HG02759 (cell line): ENCODE measurements around the gene SH3PXD2B.
"Not testable (repeated sequence)": the region's sequence is repeated elsewhere in the genome, so short reads cannot be mapped to it uniquely, and the experiment has no call there.

Experiments
- ATAC-seq: cut with Tn5 transposase; IDR thresholded peaks from one replicate; pipeline ENCODE4 v1.9.1; 2021; ENCODE audit warnings: mild to moderate bottlenecking, moderate library complexity; ENCODE audit not compliant: unreplicated experiment

SH3PXD2B gene

GRCh38 chr5:172373680-172374079 is 80.6 kb downstream of the SH3PXD2B start:
- no peak for ATAC-seq

GRCh38 chr5:172371684-172372083 is 82.6 kb downstream of the SH3PXD2B start:
- no peak for ATAC-seq

GRCh38 chr5:172370648-172371545 is 83.4 kb downstream of the SH3PXD2B start:
- no peak for ATAC-seq

GRCh38 chr5:172370237-172370640 is 84.1 kb downstream of the SH3PXD2B start:
- ATAC-seq = no peak

- ATAC-seq = not testable (repeated sequence)
These were observed 85.6 kb downstream of the SH3PXD2B start for GRCh38 chr5:172368699-172369098.

- no peak for ATAC-seq
These were observed 88.2 kb downstream of the SH3PXD2B start for GRCh38 chr5:172365948-172366608.

- ATAC-seq = no peak
These were observed 89.6 kb downstream of the SH3PXD2B start for GRCh38 chr5:172364773-172365172.

GRCh38 chr5:172362755-172363154 is 91.6 kb downstream of the SH3PXD2B start:
- no peak for ATAC-seq

- peak; percentile 42 for ATAC-seq
These were observed 92.6 kb downstream of the SH3PXD2B start for GRCh38 chr5:172361566-172362238.

GRCh38 chr5:172358345-172358744 is 96.0 kb downstream of the SH3PXD2B start:
- ATAC-seq = no peak

- ATAC-seq = no peak
These were observed 97.8 kb downstream of the SH3PXD2B start for GRCh38 chr5:172356527-172356926.

- no peak for ATAC-seq
These were observed 98.3 kb downstream of the SH3PXD2B start for GRCh38 chr5:172356047-172356446.

- no peak for ATAC-seq
These were observed 100.5 kb downstream of the SH3PXD2B start for GRCh38 chr5:172353846-172354245.

GRCh38 chr5:172353271-172353812 is 101.0 kb downstream of the SH3PXD2B start:
- no peak for ATAC-seq

- ATAC-seq = not testable (repeated sequence)
These were observed 101.8 kb downstream of the SH3PXD2B start for GRCh38 chr5:172352526-172352925.

GRCh38 chr5:172351240-172351778 is 103.0 kb downstream of the SH3PXD2B start:
- ATAC-seq = no peak

- ATAC-seq = no peak
These were observed 103.8 kb downstream of the SH3PXD2B start for GRCh38 chr5:172350212-172351181.

- ATAC-seq = not testable (repeated sequence)
These were observed 105.6 kb downstream of the SH3PXD2B start for GRCh38 chr5:172348733-172349132.

- ATAC-seq = no peak
These were observed 106.2 kb downstream of the SH3PXD2B start for GRCh38 chr5:172348084-172348483.
